ENCODE measurements around the gene ITGB8.

DNA sequence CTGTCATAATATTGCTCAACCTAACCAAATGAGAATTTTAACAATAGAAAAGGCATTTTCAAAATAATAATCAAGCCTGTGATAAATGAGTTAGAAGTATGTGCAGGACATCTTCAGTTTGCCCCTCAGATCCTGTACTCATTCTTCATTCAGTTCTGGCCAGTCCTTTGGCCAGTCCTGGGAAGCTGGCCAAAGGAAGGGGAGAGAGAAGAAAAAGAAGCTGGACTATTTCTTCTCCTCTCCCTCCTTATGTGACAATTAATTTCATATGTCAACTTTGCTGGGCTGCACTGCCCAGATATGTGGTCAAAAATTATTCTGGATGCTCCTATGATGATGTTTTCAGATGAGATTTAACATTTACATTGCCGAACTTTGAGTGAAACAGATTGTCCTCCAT lies 31.6 kb upstream of the ITGB8 start:
- TF ChIP-seq EZH2 (IDR thresholded peaks at IDR 0.05) (no peak), POLR2AphosphoS5 (IDR thresholded peaks at IDR 0.05; ENCODE audit: borderline replicate concordance, low read depth, low read length) (no peak)

Measured in SK-N-MC (cell line).